Natural killer cell (primary cell): ENCODE measurements around the gene MARCHF10. TPM values are rescaled to one million over a fixed set of nuclear protein-coding genes. Genes with fewer than 3 reads are reported as not detected.

Experiments used
- ATAC-seq, 3 donors: fragments of 150-1000 bp in 2 of 3; fragments of 200-7000 bp in 1 of 3; cut with Tn5 transposase; 1 replicate in 1 of 3; 2 replicates in 2 of 3; pipeline ENCODE4 v1.10.0; 2021; ENCODE audit warnings: mild to moderate bottlenecking in 2 of 3, moderate library complexity in 2 of 3
- DNase-seq, 2 donors: peaks; one replicate each; pipeline versions ENCODE4 v3.0.0 to v3.0.0-alpha.2; 2013 to 2021; ENCODE audit warnings: mixed read lengths in 1 of 2
- H3K27ac ChIP-seq: one replicate; pipeline ENCODE4 v1.5.1; 2013; ENCODE audit warnings: mild to moderate bottlenecking, low read length
- H3K27me3 ChIP-seq: one replicate; pipeline ENCODE4 v1.6.1; 2013; ENCODE audit warnings: low read length; ENCODE audit not compliant: control insufficient read depth, insufficient read depth
- H3K36me3 ChIP-seq: one replicate; pipeline ENCODE4 v1.6.1; 2013; ENCODE audit warnings: low read length; ENCODE audit not compliant: control insufficient read depth, insufficient read depth
- H3K4me1 ChIP-seq: one replicate; pipeline ENCODE4 v1.6.1; 2013; ENCODE audit warnings: low read length; ENCODE audit not compliant: control insufficient read depth, insufficient read depth
- H3K4me3 ChIP-seq: one replicate; pipeline ENCODE4 v1.5.1; 2013; ENCODE audit warnings: low read length
- H3K9me3 ChIP-seq: one replicate; pipeline ENCODE4 v1.6.1; 2013; ENCODE audit warnings: low read length; ENCODE audit not compliant: control insufficient read depth, insufficient read depth
- H3K27ac Mint-ChIP-seq, 2 donors: one replicate each; pipeline ENCODE4 v1.8.0; 2022; ENCODE audit warnings: mild to moderate bottlenecking in 2 of 2, mixed read lengths in 2 of 2, moderate library complexity in 1 of 2
- H3K27me3 Mint-ChIP-seq, 2 donors: one replicate each; pipeline ENCODE4 v1.8.0; 2022; ENCODE audit warnings: low read depth in 2 of 2, mixed read lengths in 2 of 2
- H3K36me3 Mint-ChIP-seq: one replicate; pipeline ENCODE4 v1.8.0; 2022; ENCODE audit warnings: mixed read lengths
- H3K4me1 Mint-ChIP-seq, 2 donors: one replicate each; pipeline ENCODE4 v1.8.0; 2022; ENCODE audit warnings: mixed read lengths in 2 of 2
- H3K4me3 Mint-ChIP-seq: one replicate; pipeline ENCODE4 v1.8.0; 2022; ENCODE audit warnings: mild to moderate bottlenecking, moderate library complexity, mixed read lengths
- H3K9me3 Mint-ChIP-seq, 2 donors: one replicate each; pipeline ENCODE4 v1.8.0; 2022; ENCODE audit warnings: mixed read lengths in 2 of 2
- CTCF ChIP-seq: fragments of 200-600 bp; IDR thresholded peaks from one replicate; pipeline ENCODE4 v1.8.0; 2022; ENCODE audit warnings: antibody characterized with exemption
- WGBS: methylation state at CpG from one replicate; pipeline ENCODE4 v1.1.7; 2013; ENCODE audit warnings: missing lambda C conversion rate; ENCODE audit not compliant: insufficient coverage; 5-methylcytosine and 5-hydroxymethylcytosine counted together
- intact Hi-C: fragments of 100-400 bp; cut with micrococcal nuclease; formaldehyde crosslinking; loops from one replicate; pipeline ENCODE4 v1.14.2; 2022
- total RNA-seq, 4 donors: library from RNA; stranded (reverse); fragments of 120-200 nt in 1 of 4; gene quantifications; one replicate each; pipeline versions ENCODE4 v1.2.3 to v1.2.4, GENCODE V29; 2013 to 2022

MARCHF10 gene
- total RNA-seq, 3 donors from 2014 or later (not counting 1 experiment from before 2014, with no cell fraction given), result 0.35 to 1.2 (median 0.40) TPM

DNA sequence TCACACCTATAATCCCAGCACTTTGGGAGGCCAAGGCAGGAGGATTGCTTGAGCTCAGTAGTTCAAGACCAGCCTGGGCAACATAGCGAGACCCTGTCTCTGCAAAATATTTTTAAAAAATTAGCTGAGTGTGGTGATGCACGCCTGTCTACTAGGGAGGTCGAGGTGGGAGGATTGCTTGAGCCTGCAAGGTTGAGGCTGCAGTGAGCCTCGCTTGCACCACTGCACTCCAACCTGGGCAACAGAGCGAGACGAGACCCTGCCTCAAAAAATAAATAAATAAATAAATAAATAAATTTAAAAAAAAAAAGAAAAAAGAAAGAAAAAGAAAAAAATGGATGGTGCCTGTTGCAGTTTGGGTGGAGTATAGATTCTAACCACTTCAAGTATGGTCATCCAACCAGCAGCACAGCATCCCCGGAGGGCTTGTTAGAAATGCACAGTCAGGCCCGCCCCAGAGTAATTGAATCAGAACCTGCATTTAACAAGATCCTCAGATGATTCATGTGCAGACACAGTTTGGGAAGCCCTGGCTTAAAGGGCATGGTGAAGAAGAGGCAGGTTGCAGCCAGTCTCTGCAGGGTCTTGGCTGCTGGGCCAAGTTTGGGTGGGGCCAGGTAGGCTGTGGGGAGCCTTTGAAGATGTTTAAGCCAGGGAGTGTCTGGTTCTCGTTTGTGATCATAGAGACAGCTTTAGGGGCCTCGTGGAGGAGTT is 139.9 kb downstream of the MARCHF10 start:
- no peak for TF ChIP-seq CTCF

GRCh38 chr17:62666801-62667591 is 141.1 kb downstream of the MARCHF10 start:
- H3K27me3 Mint-ChIP-seq, result peaks cover 0 to 8% of the 10 kb centered on the region in 2 donors
- Histone ChIP-seq H3K27me3 (no peaks in the 10 kb centered on the region), H3K9me3 (no peaks in the 10 kb centered on the region), H3K27ac (no peak overlapping the region), H3K4me3 (no peak overlapping the region), H3K4me1 (no peaks in the 10 kb centered on the region), H3K36me3 (no peaks in the 10 kb centered on the region)
- intact Hi-C loops, result no loop called here
- H3K4me1 Mint-ChIP-seq, result peaks cover 0 to 6% of the 10 kb centered on the region in 2 donors
- H3K27ac Mint-ChIP-seq, result no peak overlapping the region
- DNase-seq (no peak), ATAC-seq (peak in 1 of 3 donors; percentile 3)
- H3K9me3 Mint-ChIP-seq, result no peaks in the 10 kb centered on the region
- TF ChIP-seq CTCF, result no peak
- no peaks in the 10 kb centered on the region for H3K36me3 Mint-ChIP-seq
- H3K4me3 Mint-ChIP-seq, result no peak overlapping the region
- WGBS, result 93% methylated on average over 34 of the region's 40 CpGs

More for the DNA sequence above, 139.9 kb downstream of the MARCHF10 start:
- DNase-seq (no peak), ATAC-seq (no peak)
- Mint-ChIP-seq H3K27ac (no peak overlapping the region), H3K27me3 (peaks cover 0 to 4% of the 10 kb centered on the region in 2 donors), H3K9me3 (no peaks in the 10 kb centered on the region), H3K4me1 (peaks cover 0 to 9% of the 10 kb centered on the region in 2 donors), H3K36me3 (no peaks in the 10 kb centered on the region), H3K4me3 (no peak overlapping the region)
- Histone ChIP-seq H3K9me3 (no peaks in the 10 kb centered on the region), H3K4me1 (no peaks in the 10 kb centered on the region), H3K36me3 (no peaks in the 10 kb centered on the region), H3K27ac (no peak overlapping the region), H3K4me3 (no peak overlapping the region), H3K27me3 (no peaks in the 10 kb centered on the region)
- intact Hi-C loops, result no loop called here
- WGBS, result 71% methylated on average over 7 of the region's 10 CpGs

DNA sequence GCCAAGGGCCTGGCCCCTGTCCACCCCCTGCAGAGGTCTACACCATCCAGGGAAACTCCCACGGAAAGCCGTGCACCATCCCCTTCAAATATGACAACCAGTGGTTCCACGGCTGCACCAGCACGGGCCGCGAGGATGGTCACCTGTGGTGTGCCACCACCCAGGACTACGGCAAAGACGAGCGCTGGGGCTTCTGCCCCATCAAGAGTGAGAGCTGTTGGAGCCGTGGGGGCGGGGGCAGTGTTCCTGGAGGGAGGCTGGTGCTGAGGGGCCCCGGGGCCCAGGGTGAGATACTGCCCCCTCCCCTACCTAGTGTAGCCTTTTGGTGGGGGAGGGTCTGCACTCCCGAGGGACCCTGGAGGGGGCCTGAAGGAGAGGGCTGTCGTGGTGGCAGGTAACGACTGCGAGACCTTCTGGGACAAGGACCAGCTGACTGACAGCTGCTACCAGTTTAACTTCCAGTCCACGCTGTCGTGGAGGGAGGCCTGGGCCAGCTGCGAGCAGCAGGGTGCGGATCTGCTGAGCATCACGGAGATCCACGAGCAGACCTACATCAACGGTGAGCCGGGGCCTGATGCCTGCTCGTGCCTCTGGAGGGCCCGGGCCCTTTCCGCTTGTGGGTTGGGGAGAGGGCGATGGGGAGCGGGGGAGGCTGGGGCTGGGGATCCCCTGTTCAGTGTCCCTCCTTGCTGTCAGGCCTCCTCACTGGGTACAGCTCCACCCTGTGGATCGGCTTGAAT is 141.9 kb downstream of the MARCHF10 start:
- H3K9me3 Mint-ChIP-seq, result peaks cover 2% of the 10 kb centered on the region in 2 donors

More for the DNA sequence above, 141.9 kb downstream of the MARCHF10 start:
- H3K36me3 ChIP-seq, result no peaks in the 10 kb centered on the region
- intact Hi-C loops, result no loop called here
- no peaks in the 10 kb centered on the region for H3K27me3 ChIP-seq
- peaks cover 0 to 8% of the 10 kb centered on the region in 2 donors for H3K27me3 Mint-ChIP-seq
- no peak overlapping the region for H3K4me3 Mint-ChIP-seq
- peaks cover 5% of the 10 kb centered on the region for H3K36me3 Mint-ChIP-seq
- peaks cover 0 to 6% of the 10 kb centered on the region in 2 donors for H3K4me1 Mint-ChIP-seq
- ATAC-seq (no peak), DNase-seq (no peak)
- WGBS, result 94% methylated on average over 29 of the region's 30 CpGs
- H3K9me3 ChIP-seq, result no peaks in the 10 kb centered on the region
- H3K4me1 ChIP-seq, result no peaks in the 10 kb centered on the region
- no peak for TF ChIP-seq CTCF
- no peak overlapping the region for H3K4me3 ChIP-seq
- no peak overlapping the region for H3K27ac Mint-ChIP-seq
- no peak overlapping the region for H3K27ac ChIP-seq
